Muscle of arm (tissue), 12 donors: ENCODE measurements around the gene ZNF682. TPM values are rescaled to one million over a fixed set of nuclear protein-coding genes. Genes with fewer than 3 reads are reported as not detected.
A peak's percentile ranks its signal among the peaks of the same experiment; 100 is the strongest.
"Not testable (repeated sequence)": the region's sequence is repeated elsewhere in the genome, so short reads cannot be mapped to it uniquely, and the experiment has no call there.

Source experiments
- DNase-seq: peaks from one replicate; pipeline ENCODE4 v3.0.0-alpha.2; 2013
- polyA plus RNA-seq, 12 donors: library from polyadenylated mRNA; unstranded; fragments of 120-200 nt; gene quantifications; one replicate each; pipeline ENCODE4 v1.2.1, GENCODE V29; 2013; ENCODE audit not compliant: insufficient read length in 12 of 12

Gene ZNF682
- polyA plus RNA-seq, 12 donors, result 5.3 to 12.6 (median 8.2) TPM; not detected in 2

GRCh38 chr19:20028611-20029010, 10.7 kb downstream of the ZNF682 start:
- DNase-seq, result no peak

GRCh38 chr19:20005741-20006140, 33.6 kb downstream of the ZNF682 start:
- no peak for DNase-seq

- peak; percentile 7 for DNase-seq
Measured at GRCh38 chr19:19997656-19998268, 41.5 kb downstream of the ZNF682 start.

- DNase-seq, result no peak
Measured at GRCh38 chr19:19966862-19967261, 72.4 kb downstream of the ZNF682 start.

- not testable (repeated sequence) for DNase-seq
Measured at GRCh38 chr19:19966126-19966525, 73.2 kb downstream of the ZNF682 start.

GRCh38 chr19:19964416-19964815, 74.9 kb downstream of the ZNF682 start:
- no peak for DNase-seq

- DNase-seq, result peak; percentile 75
Measured at GRCh38 chr19:19959151-19959799, 80.0 kb downstream of the ZNF682 start.

GRCh38 chr19:19957766-19958165, 81.5 kb downstream of the ZNF682 start:
- not testable (repeated sequence) for DNase-seq

- DNase-seq, result peak; percentile 8
Measured at GRCh38 chr19:19956434-19957075, 82.8 kb downstream of the ZNF682 start.

GRCh38 chr19:19955208-19955607, 84.1 kb downstream of the ZNF682 start:
- DNase-seq, result no peak

Other genes with a start within 250 kb of the ZNF682 start
- 10 to 100 TPM in 11 of 12 donors, not detected in 1; 14.0 to 28.2 (median 21.7) TPM for gene ZNF506, start 217.8 kb downstream of the ZNF682 start, polyA plus RNA-seq
- gene ZNF253, start 173.6 kb downstream of the ZNF682 start, polyA plus RNA-seq, result 10 to 100 TPM in 11 of 12 donors, not detected in 1; 13.1 to 22.1 (median 15.6) TPM
- gene ZNF93, start 138.6 kb downstream of the ZNF682 start, polyA plus RNA-seq, result 10 to 100 TPM in 9 of 12 donors, 1 to 10 TPM in 2, not detected in 1; 9.0 to 22.3 (median 12.1) TPM
- 10 to 100 TPM in 1 of 12 donors, 1 to 10 TPM in 9, not detected in 2; 2.9 to 12.1 (median 5.0) TPM for gene ZNF90, start 38.5 kb upstream of the ZNF682 start, polyA plus RNA-seq
- 1 to 10 TPM in 11 of 12 donors, not detected in 1; 4.4 to 9.7 (median 5.6) TPM for gene ZNF486, start 127.7 kb upstream of the ZNF682 start, polyA plus RNA-seq